ENCODE results near the gene MAZ.
A peak's percentile ranks its signal among the peaks of the same experiment; 100 is the strongest.

The MAZ gene

GRCh38 chr16:29802416-29802935 lies 3.9 kb upstream of the MAZ start:
- H3K4me3 ChIP-seq (ENCODE audit: low read depth, low read length): no peak overlapping the region

GRCh38 chr16:29804020-29804419 lies 2.3 kb upstream of the MAZ start:
- no peak for TF ChIP-seq CTCF (IDR thresholded peaks at IDR 0.05; ENCODE audit: borderline replicate concordance, insufficient read depth, low read depth, low read length)
- H3K4me3 ChIP-seq (ENCODE audit: low read depth, low read length): no peak overlapping the region

More at GRCh38 chr16:29802416-29802935, 3.9 kb upstream of the MAZ start:
- no peak for TF ChIP-seq CTCF (IDR thresholded peaks at IDR 0.05; ENCODE audit: borderline replicate concordance, insufficient read depth, low read depth, low read length)

GRCh38 chr16:29804455-29805231 lies 1.7 kb upstream of the MAZ start:
- peak overlapping the region; percentile 72 for H3K4me3 ChIP-seq (ENCODE audit: low read depth, low read length)
- no peak for TF ChIP-seq CTCF (IDR thresholded peaks at IDR 0.05; ENCODE audit: borderline replicate concordance, insufficient read depth, low read depth, low read length)

GRCh38 chr16:29805232-29806098 lies 864 bp upstream of the MAZ start:
- peak overlapping the region; percentile 72 for H3K4me3 ChIP-seq (ENCODE audit: low read depth, low read length)
- TF ChIP-seq CTCF (IDR thresholded peaks at IDR 0.05; ENCODE audit: borderline replicate concordance, insufficient read depth, low read depth, low read length): no peak

- no peak for TF ChIP-seq CTCF (IDR thresholded peaks at IDR 0.05; ENCODE audit: borderline replicate concordance, insufficient read depth, low read depth, low read length)
- H3K4me3 ChIP-seq (ENCODE audit: low read depth, low read length): peak overlapping the region; percentile 59
Observed at GRCh38 chr16:29806641-29807425, 504 bp downstream of the MAZ start.

- H3K4me3 ChIP-seq (ENCODE audit: low read depth, low read length): peak overlapping the region; percentile 59
- peak; percentile 73 for TF ChIP-seq CTCF (IDR thresholded peaks at IDR 0.05; ENCODE audit: borderline replicate concordance, insufficient read depth, low read depth, low read length)
Observed at GRCh38 chr16:29807426-29808218, 1.3 kb downstream of the MAZ start.

Data from GM12875 (cell line).